Measurements from ENCODE around the gene CDC25C. TPM values are rescaled to one million over a fixed set of nuclear protein-coding genes. Genes with fewer than 3 reads are reported as not detected.

Gene CDC25C
- total RNA-seq, 1 experiment from 2014 or later: 14.1 TPM

DNA sequence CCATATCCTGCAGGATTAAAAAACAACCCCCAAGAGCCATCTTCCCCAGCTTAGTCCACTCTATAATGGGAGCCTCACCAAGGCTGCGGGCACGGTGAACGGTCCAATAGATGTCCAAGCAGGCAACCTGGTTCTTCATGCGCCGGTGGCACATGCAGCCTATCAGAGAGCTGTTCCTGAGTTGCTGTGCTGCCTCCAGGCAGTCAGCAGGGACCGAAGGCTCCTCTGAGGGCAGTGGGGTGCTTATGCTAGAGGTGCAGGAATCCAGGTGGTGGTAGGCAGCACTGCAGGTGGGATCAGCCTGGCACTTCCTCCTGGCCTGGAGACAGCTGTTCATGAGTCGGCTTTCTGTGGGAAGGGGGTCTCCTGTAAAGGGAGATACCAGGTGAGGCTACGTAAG, 67.4 kb downstream of the CDC25C start:
- no peak overlapping the region for H3K27ac ChIP-seq (ENCODE audit: low read length)
- no TSS peak for BruUV-seq (replicated peaks)
- in situ Hi-C loops (cut with HindIII; ENCODE audit: low pct_unique_long_range_greater_than_20kb, low sequenced_read_pairs) (no loop called here), intact Hi-C loops (cut with micrococcal nuclease; ENCODE audit: unreplicated experiment) (no loop called here)
- POLR2A ChIA-PET: no interaction called here
- no peaks in the 10 kb centered on the region for H3K4me1 ChIP-seq (ENCODE audit: control insufficient read depth, insufficient read depth, low read length)
- CTCF ChIA-PET: no interaction called here
- no peaks in the 10 kb centered on the region for H3K9me3 ChIP-seq (ENCODE audit: control insufficient read depth, insufficient read depth, low read depth, low read length)
- H3K27me3 ChIP-seq (ENCODE audit: control insufficient read depth, insufficient read depth, low read length): no peaks in the 10 kb centered on the region
- no peaks in the 10 kb centered on the region for H3K36me3 ChIP-seq (ENCODE audit: control insufficient read depth, insufficient read depth, low read length)
- no peak overlapping the region for H3K4me3 ChIP-seq (ENCODE audit: low read depth in 2 of 2, low read length in 2 of 2)
- no peak for DNase-seq (ENCODE audit: low read depth, low spot score)
- 0 out of 2 replicates have a peak, but pooled peaks have one; percentile 37 for ATAC-seq
- TF ChIP-seq, protein P1, sequence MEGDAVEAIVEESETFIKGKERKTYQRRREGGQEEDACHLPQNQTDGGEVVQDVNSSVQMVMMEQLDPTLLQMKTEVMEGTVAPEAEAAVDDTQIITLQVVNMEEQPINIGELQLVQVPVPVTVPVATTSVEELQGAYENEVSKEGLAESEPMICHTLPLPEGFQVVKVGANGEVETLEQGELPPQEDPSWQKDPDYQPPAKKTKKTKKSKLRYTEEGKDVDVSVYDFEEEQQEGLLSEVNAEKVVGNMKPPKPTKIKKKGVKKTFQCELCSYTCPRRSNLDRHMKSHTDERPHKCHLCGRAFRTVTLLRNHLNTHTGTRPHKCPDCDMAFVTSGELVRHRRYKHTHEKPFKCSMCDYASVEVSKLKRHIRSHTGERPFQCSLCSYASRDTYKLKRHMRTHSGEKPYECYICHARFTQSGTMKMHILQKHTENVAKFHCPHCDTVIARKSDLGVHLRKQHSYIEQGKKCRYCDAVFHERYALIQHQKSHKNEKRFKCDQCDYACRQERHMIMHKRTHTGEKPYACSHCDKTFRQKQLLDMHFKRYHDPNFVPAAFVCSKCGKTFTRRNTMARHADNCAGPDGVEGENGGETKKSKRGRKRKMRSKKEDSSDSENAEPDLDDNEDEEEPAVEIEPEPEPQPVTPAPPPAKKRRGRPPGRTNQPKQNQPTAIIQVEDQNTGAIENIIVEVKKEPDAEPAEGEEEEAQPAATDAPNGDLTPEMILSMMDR (IDR thresholded peaks at IDR 0.05): no peak
- TF ChIP-seq POLR2AphosphoS5 (IDR thresholded peaks at IDR 0.05; ENCODE audit: low read depth, low read length): no peak
- TF ChIP-seq, protein P2, sequence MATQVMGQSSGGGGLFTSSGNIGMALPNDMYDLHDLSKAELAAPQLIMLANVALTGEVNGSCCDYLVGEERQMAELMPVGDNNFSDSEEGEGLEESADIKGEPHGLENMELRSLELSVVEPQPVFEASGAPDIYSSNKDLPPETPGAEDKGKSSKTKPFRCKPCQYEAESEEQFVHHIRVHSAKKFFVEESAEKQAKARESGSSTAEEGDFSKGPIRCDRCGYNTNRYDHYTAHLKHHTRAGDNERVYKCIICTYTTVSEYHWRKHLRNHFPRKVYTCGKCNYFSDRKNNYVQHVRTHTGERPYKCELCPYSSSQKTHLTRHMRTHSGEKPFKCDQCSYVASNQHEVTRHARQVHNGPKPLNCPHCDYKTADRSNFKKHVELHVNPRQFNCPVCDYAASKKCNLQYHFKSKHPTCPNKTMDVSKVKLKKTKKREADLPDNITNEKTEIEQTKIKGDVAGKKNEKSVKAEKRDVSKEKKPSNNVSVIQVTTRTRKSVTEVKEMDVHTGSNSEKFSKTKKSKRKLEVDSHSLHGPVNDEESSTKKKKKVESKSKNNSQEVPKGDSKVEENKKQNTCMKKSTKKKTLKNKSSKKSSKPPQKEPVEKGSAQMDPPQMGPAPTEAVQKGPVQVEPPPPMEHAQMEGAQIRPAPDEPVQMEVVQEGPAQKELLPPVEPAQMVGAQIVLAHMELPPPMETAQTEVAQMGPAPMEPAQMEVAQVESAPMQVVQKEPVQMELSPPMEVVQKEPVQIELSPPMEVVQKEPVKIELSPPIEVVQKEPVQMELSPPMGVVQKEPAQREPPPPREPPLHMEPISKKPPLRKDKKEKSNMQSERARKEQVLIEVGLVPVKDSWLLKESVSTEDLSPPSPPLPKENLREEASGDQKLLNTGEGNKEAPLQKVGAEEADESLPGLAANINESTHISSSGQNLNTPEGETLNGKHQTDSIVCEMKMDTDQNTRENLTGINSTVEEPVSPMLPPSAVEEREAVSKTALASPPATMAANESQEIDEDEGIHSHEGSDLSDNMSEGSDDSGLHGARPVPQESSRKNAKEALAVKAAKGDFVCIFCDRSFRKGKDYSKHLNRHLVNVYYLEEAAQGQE (IDR thresholded peaks at IDR 0.05; ENCODE audit: insufficient read depth in 1 of 2, low read depth in 2 of 2, low read length in 1 of 2): no peak
- TF ChIP-seq SIN3A (IDR thresholded peaks at IDR 0.05; ENCODE audit: borderline replicate concordance, insufficient read depth, low read depth, low read length): no peak
- no peak for TF ChIP-seq TCF7L2 (IDR thresholded peaks at IDR 0.05; ENCODE audit: low read depth, low read length)

DNA sequence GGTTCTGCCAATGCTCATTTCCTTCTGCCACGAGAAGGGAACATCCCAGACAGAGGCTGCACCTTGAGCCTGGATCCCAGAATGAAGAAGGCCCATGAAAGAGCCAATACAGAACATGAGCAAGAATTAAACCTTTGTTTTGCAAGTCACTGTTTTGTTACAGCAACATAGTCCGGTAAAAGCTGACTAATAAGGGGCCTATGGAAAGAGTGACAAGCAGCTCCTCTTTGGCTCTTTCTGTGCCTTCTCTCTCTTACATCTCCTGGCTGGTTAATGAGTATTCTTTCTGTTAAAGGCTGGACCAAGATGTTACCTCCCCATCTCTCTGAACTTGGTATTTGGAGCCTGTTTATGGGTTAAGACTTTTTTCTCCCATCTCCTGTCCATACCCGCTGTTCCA, 68.0 kb downstream of the CDC25C start:
- DNase-seq (ENCODE audit: low read depth, low spot score) (no peak), ATAC-seq (no peak)
- Histone ChIP-seq H3K27ac (ENCODE audit: low read length) (no peak overlapping the region), H3K9me3 (ENCODE audit: control insufficient read depth, insufficient read depth, low read depth, low read length) (no peaks in the 10 kb centered on the region), H3K36me3 (ENCODE audit: control insufficient read depth, insufficient read depth, low read length) (no peaks in the 10 kb centered on the region), H3K4me1 (ENCODE audit: control insufficient read depth, insufficient read depth, low read length) (no peaks in the 10 kb centered on the region), H3K27me3 (ENCODE audit: control insufficient read depth, insufficient read depth, low read length) (no peaks in the 10 kb centered on the region), H3K4me3 (ENCODE audit: low read depth in 2 of 2, low read length in 2 of 2) (no peak overlapping the region)
- TF ChIP-seq POLR2AphosphoS5 (IDR thresholded peaks at IDR 0.05; ENCODE audit: low read depth, low read length) (no peak), TCF7L2 (IDR thresholded peaks at IDR 0.05; ENCODE audit: low read depth, low read length) (no peak), SIN3A (IDR thresholded peaks at IDR 0.05; ENCODE audit: borderline replicate concordance, insufficient read depth, low read depth, low read length) (no peak)
- TF ChIP-seq, protein P2 (IDR thresholded peaks at IDR 0.05; ENCODE audit: insufficient read depth in 1 of 2, low read depth in 2 of 2, low read length in 1 of 2): no peak
- TF ChIP-seq, protein P1 (IDR thresholded peaks at IDR 0.05): no peak
- ChIA-PET CTCF (no interaction called here), POLR2A (no interaction called here)
- intact Hi-C loops (cut with micrococcal nuclease; ENCODE audit: unreplicated experiment) (no loop called here), in situ Hi-C loops (cut with HindIII; ENCODE audit: low pct_unique_long_range_greater_than_20kb, low sequenced_read_pairs) (no loop called here)
- no TSS peak for BruUV-seq (replicated peaks)
